MV-4-11 (cell line): ENCODE data around the gene TSPAN6.

Source experiments
- DNase-seq: peaks from one replicate; lab custom pipeline; 2025; lab: John Stamatoyannopoulos, UW

TSPAN6 gene

GRCh38 chrX:100584611-100585010 lies 52.0 kb downstream of the TSPAN6 start, which contains the start of gene TNMD:
Gene TNMD (plus strand): TSS chrX:100584936. CDS start chrX:100585019, 83 bp downstream.
- no peak for DNase-seq
